ENCODE data around the gene PLXNA4. TPM values are rescaled to one million over a fixed set of nuclear protein-coding genes. Genes with fewer than 3 reads are reported as not detected.

The PLXNA4 gene
- total and polyA plus RNA-seq, 2 experiments from 2014 or later = 0.08 to 0.80 TPM

GRCh38 chr7:132249256-132249971, 326.9 kb downstream of the PLXNA4 start:
- Histone ChIP-seq H3K9me2 (ENCODE audit: insufficient read depth) (no peaks in the 10 kb centered on the region), H4K20me1 (replicated peaks; ENCODE audit: insufficient read depth) (no peaks in the 10 kb centered on the region; the same call in 1 of the 2 replicates), H3K4me1 (ENCODE audit: insufficient read depth) (peaks cover 27% of the 10 kb centered on the region), H3K4me3 (no peak overlapping the region), H3K27ac (ENCODE audit: low read depth) (no peak overlapping the region), H3K36me3 (ENCODE audit: insufficient read depth) (peaks cover 4% of the 10 kb centered on the region; the same call in 1 of the 2 replicates), H3K79me2 (replicated peaks; ENCODE audit: insufficient read depth) (no peaks in the 10 kb centered on the region), H3K27me3 (ENCODE audit: insufficient read depth) (no peaks in the 10 kb centered on the region), H3K4me2 (peak overlapping the region; percentile 7; the same call in 1 of the 2 replicates), H3F3A (replicated peaks; ENCODE audit: low read depth) (no peaks in the 10 kb centered on the region), H2AFZ (peak overlapping the region; percentile 60; the same call in 1 of the 2 replicates)
- Mint-ChIP-seq H3K9me3 (peaks cover 17% of the 10 kb centered on the region), H3K4me1 (peaks cover 32% of the 10 kb centered on the region), H3K27me3 (ENCODE audit: insufficient read depth, low read depth, poor library complexity) (peaks cover 9% of the 10 kb centered on the region), H3K36me3 (ENCODE audit: low read depth) (no peaks in the 10 kb centered on the region; the same call in 2 of the 3 replicates), H3K27ac (no peak overlapping the region), H3K4me3 (no peak overlapping the region)
- DNase-seq (ENCODE audit: low spot score) (peak; percentile 79), ATAC-seq (peak; percentile 94)
- no peak for TF ChIP-seq CREB1 (CRISPR knock-in tag; IDR thresholded peaks at IDR 0.05; ENCODE audit: low read depth)
- peak; percentile 59 to 72 for TF ChIP-seq CTCF (conservative IDR thresholded peaks at IDR 0.05; ENCODE audit: low read depth in 2 of 2)

- H4K20me1 ChIP-seq (replicated peaks; ENCODE audit: insufficient read depth) = no peaks in the 10 kb centered on the region; the same call in 1 of the 2 replicates
- H3K4me3 ChIP-seq = no peak overlapping the region
- H2AFZ ChIP-seq = peak overlapping the region; percentile 60; the same call in 1 of the 2 replicates
- no peak overlapping the region for H3K27ac Mint-ChIP-seq
- peaks cover 32% of the 10 kb centered on the region for H3K4me1 Mint-ChIP-seq
- DNase-seq (ENCODE audit: low spot score) = no peak
- no peaks in the 10 kb centered on the region for H3K27me3 ChIP-seq (ENCODE audit: insufficient read depth)
- H3K27ac ChIP-seq (ENCODE audit: low read depth) = no peak overlapping the region
- H3K9me3 Mint-ChIP-seq = peaks cover 17% of the 10 kb centered on the region
- no peaks in the 10 kb centered on the region for H3F3A ChIP-seq (replicated peaks; ENCODE audit: low read depth)
- no peaks in the 10 kb centered on the region for H3K9me2 ChIP-seq (ENCODE audit: insufficient read depth)
- H3K4me3 Mint-ChIP-seq = no peak overlapping the region
- H3K4me1 ChIP-seq (ENCODE audit: insufficient read depth) = peaks cover 27% of the 10 kb centered on the region
- H3K79me2 ChIP-seq (replicated peaks; ENCODE audit: insufficient read depth) = no peaks in the 10 kb centered on the region
- H3K36me3 ChIP-seq (ENCODE audit: insufficient read depth) = peaks cover 4% of the 10 kb centered on the region; the same call in 1 of the 2 replicates
- H3K36me3 Mint-ChIP-seq (ENCODE audit: low read depth) = no peaks in the 10 kb centered on the region; the same call in 2 of the 3 replicates
- no peak for ATAC-seq
- H3K27me3 Mint-ChIP-seq (ENCODE audit: insufficient read depth, low read depth, poor library complexity) = peaks cover 9% of the 10 kb centered on the region
- H3K4me2 ChIP-seq = no peak overlapping the region
- no peak for TF ChIP-seq CREB1 (CRISPR knock-in tag; IDR thresholded peaks at IDR 0.05; ENCODE audit: low read depth)
- no peak for TF ChIP-seq ZNF331 (CRISPR knock-in tag; IDR thresholded peaks at IDR 0.05; ENCODE audit: low read depth)
- TF ChIP-seq, protein P1, sequence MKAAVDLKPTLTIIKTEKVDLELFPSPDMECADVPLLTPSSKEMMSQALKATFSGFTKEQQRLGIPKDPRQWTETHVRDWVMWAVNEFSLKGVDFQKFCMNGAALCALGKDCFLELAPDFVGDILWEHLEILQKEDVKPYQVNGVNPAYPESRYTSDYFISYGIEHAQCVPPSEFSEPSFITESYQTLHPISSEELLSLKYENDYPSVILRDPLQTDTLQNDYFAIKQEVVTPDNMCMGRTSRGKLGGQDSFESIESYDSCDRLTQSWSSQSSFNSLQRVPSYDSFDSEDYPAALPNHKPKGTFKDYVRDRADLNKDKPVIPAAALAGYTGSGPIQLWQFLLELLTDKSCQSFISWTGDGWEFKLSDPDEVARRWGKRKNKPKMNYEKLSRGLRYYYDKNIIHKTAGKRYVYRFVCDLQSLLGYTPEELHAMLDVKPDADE (IDR thresholded peaks at IDR 0.05) = no peak
- TF ChIP-seq CTCF (conservative IDR thresholded peaks at IDR 0.05; ENCODE audit: low read depth in 2 of 2) = no peak
- no peak for TF ChIP-seq STAT1 (IDR thresholded peaks at IDR 0.05; ENCODE audit: unreplicated experiment)
- TF ChIP-seq NANOG (IDR thresholded peaks at IDR 0.05; ENCODE audit: borderline replicate concordance) = no peak
- no peak for TF ChIP-seq ZNF114 (CRISPR knock-in tag; IDR thresholded peaks at IDR 0.05)
- no peak for TF ChIP-seq POLR2AphosphoS5 (IDR thresholded peaks at IDR 0.05; ENCODE audit: low read depth)
- TF ChIP-seq JUNB (IDR thresholded peaks at IDR 0.05; ENCODE audit: unreplicated experiment) = no peak
- no peak for TF ChIP-seq EZH2 (IDR thresholded peaks at IDR 0.05; ENCODE audit: low read depth, unreplicated experiment)
- TF ChIP-seq, protein P2, sequence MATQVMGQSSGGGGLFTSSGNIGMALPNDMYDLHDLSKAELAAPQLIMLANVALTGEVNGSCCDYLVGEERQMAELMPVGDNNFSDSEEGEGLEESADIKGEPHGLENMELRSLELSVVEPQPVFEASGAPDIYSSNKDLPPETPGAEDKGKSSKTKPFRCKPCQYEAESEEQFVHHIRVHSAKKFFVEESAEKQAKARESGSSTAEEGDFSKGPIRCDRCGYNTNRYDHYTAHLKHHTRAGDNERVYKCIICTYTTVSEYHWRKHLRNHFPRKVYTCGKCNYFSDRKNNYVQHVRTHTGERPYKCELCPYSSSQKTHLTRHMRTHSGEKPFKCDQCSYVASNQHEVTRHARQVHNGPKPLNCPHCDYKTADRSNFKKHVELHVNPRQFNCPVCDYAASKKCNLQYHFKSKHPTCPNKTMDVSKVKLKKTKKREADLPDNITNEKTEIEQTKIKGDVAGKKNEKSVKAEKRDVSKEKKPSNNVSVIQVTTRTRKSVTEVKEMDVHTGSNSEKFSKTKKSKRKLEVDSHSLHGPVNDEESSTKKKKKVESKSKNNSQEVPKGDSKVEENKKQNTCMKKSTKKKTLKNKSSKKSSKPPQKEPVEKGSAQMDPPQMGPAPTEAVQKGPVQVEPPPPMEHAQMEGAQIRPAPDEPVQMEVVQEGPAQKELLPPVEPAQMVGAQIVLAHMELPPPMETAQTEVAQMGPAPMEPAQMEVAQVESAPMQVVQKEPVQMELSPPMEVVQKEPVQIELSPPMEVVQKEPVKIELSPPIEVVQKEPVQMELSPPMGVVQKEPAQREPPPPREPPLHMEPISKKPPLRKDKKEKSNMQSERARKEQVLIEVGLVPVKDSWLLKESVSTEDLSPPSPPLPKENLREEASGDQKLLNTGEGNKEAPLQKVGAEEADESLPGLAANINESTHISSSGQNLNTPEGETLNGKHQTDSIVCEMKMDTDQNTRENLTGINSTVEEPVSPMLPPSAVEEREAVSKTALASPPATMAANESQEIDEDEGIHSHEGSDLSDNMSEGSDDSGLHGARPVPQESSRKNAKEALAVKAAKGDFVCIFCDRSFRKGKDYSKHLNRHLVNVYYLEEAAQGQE (IDR thresholded peaks at IDR 0.05; ENCODE audit: unreplicated experiment) = no peak
- no peak for TF ChIP-seq EZH2phosphoT487 (IDR thresholded peaks at IDR 0.05; ENCODE audit: unreplicated experiment)
These were observed 327.4 kb downstream of the PLXNA4 start for GRCh38 chr7:132248841-132249240.

Data from GM23338 (cell line).